Fibroblast of peridontal ligament (primary cell): ENCODE results near the gene LYZL6.
"Not testable (repeated sequence)": the region's sequence is repeated elsewhere in the genome, so short reads cannot be mapped to it uniquely, and the experiment has no call there.

Source experiments
- DNase-seq: peaks from one replicate; pipeline ENCODE4 v3.0.0-alpha.2; 2010; ENCODE audit errors: extremely low read depth

The LYZL6 gene

GRCh38 chr17:35947156-35947585 lies 3.7 kb upstream of the LYZL6 start:
- DNase-seq, result peak; percentile 35

GRCh38 chr17:35944151-35944550 lies 638 bp upstream of the LYZL6 start:
- DNase-seq, result no peak

- DNase-seq, result no peak
Measured at GRCh38 chr17:35942588-35943186, 826 bp downstream of the LYZL6 start.

GRCh38 chr17:35938492-35938891 lies 5.0 kb downstream of the LYZL6 start:
- DNase-seq, result not testable (repeated sequence)

- no peak for DNase-seq
Measured at GRCh38 chr17:35936063-35936462, 7.5 kb downstream of the LYZL6 start.

GRCh38 chr17:35934760-35935159 lies 8.8 kb downstream of the LYZL6 start:
- DNase-seq, result no peak

- DNase-seq, result peak; percentile 56
Measured at GRCh38 chr17:35932586-35932985, 10.9 kb downstream of the LYZL6 start.

- DNase-seq, result peak; percentile 27
Measured at GRCh38 chr17:35931794-35932425, 11.6 kb downstream of the LYZL6 start.

- peak; percentile 44 for DNase-seq
Measured at GRCh38 chr17:35930211-35931065, 13.1 kb downstream of the LYZL6 start, which contains the start of gene RDM1. TSS of gene RDM1 (minus strand) at chr17:35930773. CDS start at chr17:35930727, 46 bp downstream.

- no peak for DNase-seq
Measured at GRCh38 chr17:35927714-35928113, 15.8 kb downstream of the LYZL6 start.

- no peak for DNase-seq
Measured at GRCh38 chr17:35923609-35924114, 19.9 kb downstream of the LYZL6 start.

- DNase-seq, result no peak
Measured at GRCh38 chr17:35920229-35920628, 23.3 kb downstream of the LYZL6 start.

GRCh38 chr17:35918665-35919064 lies 24.8 kb downstream of the LYZL6 start:
- DNase-seq, result no peak

GRCh38 chr17:35917519-35918213 lies 25.8 kb downstream of the LYZL6 start:
- DNase-seq, result no peak

GRCh38 chr17:35915153-35915964 lies 28.2 kb downstream of the LYZL6 start:
- no peak for DNase-seq

GRCh38 chr17:35914354-35914753 lies 29.2 kb downstream of the LYZL6 start:
- DNase-seq, result no peak

- no peak for DNase-seq
Measured at GRCh38 chr17:35913609-35914008, 29.9 kb downstream of the LYZL6 start.

- no peak for DNase-seq
Measured at GRCh38 chr17:35912942-35913341, 30.6 kb downstream of the LYZL6 start.

- no peak for DNase-seq
Measured at GRCh38 chr17:35912339-35912912, 31.1 kb downstream of the LYZL6 start.

- no peak for DNase-seq
Measured at GRCh38 chr17:35909408-35909807, 34.1 kb downstream of the LYZL6 start.

GRCh38 chr17:35907691-35908090 lies 35.8 kb downstream of the LYZL6 start:
- DNase-seq, result no peak
